ENCODE measurements around the gene FAM193B. TPM values are rescaled to one million over a fixed set of nuclear protein-coding genes. Genes with fewer than 3 reads are reported as not detected.
"Not testable (repeated sequence)": the region's sequence is repeated elsewhere in the genome, so short reads cannot be mapped to it uniquely, and the experiment has no call there.

FAM193B gene
- total RNA-seq, 1 donor from 2014 or later = 79.4 TPM

DNA sequence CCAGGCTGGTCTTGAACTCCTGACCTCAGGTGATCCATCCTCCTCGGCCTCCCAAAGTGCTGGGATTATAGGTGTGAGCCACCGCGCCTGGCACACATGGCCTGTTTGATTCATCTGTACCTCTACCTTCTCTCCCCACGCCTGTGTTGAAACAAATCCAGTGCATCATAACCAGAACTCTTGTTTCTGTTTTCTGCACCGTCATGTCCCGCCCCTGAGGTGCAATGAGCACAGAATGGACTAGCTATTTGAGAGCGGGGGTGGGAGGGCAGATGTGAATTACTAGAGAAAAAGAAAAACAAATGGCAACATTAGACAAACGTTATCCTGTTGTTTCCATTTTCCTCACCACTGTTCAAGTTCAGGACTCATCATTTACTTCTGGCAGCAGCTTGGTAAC is 10.7 kb upstream of the FAM193B start:
- no peaks in the 10 kb centered on the region for H3K9me3 Mint-ChIP-seq
- no peaks in the 10 kb centered on the region for H3K36me3 Mint-ChIP-seq (ENCODE audit: low read depth)
- peaks cover 4% of the 10 kb centered on the region for H3K4me1 Mint-ChIP-seq (ENCODE audit: low read depth)
- intact Hi-C loops (cut with micrococcal nuclease) = no loop called here
- H3K4me3 Mint-ChIP-seq = no peak overlapping the region
- DNase-seq (ENCODE audit: low spot score) = no peak
- no peak overlapping the region for H3K27ac Mint-ChIP-seq
- peaks cover 5% of the 10 kb centered on the region for H3K27me3 Mint-ChIP-seq (ENCODE audit: insufficient read depth)

DNA sequence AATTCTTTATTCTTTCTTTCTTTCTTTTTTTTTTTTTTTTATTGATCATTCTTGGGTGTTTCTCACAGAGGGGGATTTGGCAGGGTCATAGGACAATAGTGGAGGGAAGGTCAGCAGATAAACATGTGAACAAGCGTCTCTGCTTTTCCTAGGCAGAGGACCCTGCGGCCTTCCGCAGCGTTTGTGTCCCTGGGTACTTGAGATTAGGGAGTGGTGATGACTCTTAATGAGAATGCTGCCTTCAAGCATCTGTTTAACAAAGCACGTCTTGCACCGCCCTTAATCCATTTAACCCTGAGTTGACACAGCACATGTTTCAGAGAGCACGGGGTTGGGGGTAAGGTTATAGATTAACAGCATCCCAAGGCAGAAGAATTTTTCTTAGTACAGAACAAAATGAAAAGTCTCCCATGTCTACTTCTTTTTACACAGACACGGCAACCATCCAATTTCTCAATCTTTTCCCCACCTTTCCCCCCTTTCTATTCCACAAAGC is 5.1 kb upstream of the FAM193B start:
- H3K9me3 Mint-ChIP-seq; H3K27ac Mint-ChIP-seq; H3K36me3 Mint-ChIP-seq (ENCODE audit: low read depth); H3K4me3 Mint-ChIP-seq; H3K27me3 Mint-ChIP-seq (ENCODE audit: insufficient read depth); DNase-seq (ENCODE audit: low spot score): not testable (repeated sequence)
- H3K4me1 Mint-ChIP-seq (ENCODE audit: low read depth) = peaks cover 16% of the 10 kb centered on the region
- intact Hi-C loops (cut with micrococcal nuclease) = loop anchor here (10.0 kb wide), 1 partner anchor 1175 kb away; the partner anchor contains the start of genes HIGD2A and NOP16

DNA sequence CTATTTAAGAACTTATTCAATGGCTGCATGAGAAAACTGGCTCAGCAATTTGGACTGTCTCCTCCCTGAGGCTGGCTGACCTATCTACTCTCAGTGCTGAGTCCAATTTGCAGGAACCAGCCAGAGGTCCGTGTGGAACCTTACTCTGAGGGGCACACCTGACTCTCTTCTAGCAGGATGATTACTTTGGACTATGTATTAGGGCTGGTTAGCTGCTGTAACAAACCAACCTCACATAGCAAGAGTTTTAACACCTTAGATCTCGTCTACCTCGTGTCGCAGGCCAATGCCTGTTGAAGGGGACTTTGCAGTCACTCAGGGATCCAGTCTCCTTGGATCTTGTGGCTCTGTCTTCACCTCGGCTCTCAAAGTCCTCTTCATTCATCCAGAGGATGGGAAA is 3.4 kb upstream of the FAM193B start:
- intact Hi-C loops (cut with micrococcal nuclease) = loop anchor here (10.0 kb wide), 1 partner anchor 1173 kb away; the partner anchor contains the start of genes HIGD2A and NOP16
- H3K4me3 Mint-ChIP-seq = no peak overlapping the region
- no peaks in the 10 kb centered on the region for H3K27me3 Mint-ChIP-seq (ENCODE audit: insufficient read depth)
- no peak for DNase-seq (ENCODE audit: low spot score)
- peaks cover 25% of the 10 kb centered on the region for H3K4me1 Mint-ChIP-seq (ENCODE audit: low read depth)
- no peaks in the 10 kb centered on the region for H3K36me3 Mint-ChIP-seq (ENCODE audit: low read depth)
- H3K27ac Mint-ChIP-seq = no peak overlapping the region
- H3K9me3 Mint-ChIP-seq = no peaks in the 10 kb centered on the region

DNA sequence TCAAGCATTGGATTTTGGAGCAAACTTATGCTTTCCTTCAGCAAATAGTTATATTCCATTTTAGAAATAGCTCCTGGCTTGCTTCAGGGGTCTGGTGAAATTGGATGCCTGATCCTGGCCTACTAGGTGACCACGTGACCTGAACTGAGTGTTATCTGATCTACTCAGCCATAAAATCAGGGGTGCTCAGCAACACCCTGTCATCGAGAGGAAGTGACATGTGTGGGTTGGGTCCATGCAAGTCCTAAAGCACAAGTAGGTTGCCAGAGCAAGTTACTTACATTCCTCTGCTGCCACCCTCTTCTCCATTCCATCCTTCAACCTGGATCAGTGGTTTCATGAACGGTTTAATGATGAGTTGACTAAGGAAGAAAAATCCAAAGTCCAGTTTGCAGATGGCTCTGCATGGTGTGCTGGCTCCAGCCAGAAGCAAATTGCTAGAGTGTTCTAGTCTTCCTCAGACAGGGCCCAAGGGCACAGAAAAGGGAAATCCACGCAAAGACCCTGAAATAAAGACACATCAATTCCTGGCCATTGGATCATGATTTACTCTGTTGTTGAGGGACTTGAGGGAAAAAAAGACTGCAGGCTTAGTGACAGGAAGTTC is 2.8 kb upstream of the FAM193B start:
- H3K27me3 Mint-ChIP-seq (ENCODE audit: insufficient read depth) = no peaks in the 10 kb centered on the region
- intact Hi-C loops (cut with micrococcal nuclease) = loop anchor here (10.0 kb wide), 1 partner anchor 1172 kb away; the partner anchor contains the start of genes HIGD2A and NOP16
- H3K4me1 Mint-ChIP-seq (ENCODE audit: low read depth) = peaks cover 31% of the 10 kb centered on the region
- DNase-seq (ENCODE audit: low spot score) = peak; percentile 10
- H3K27ac Mint-ChIP-seq = no peak overlapping the region
- no peak overlapping the region for H3K4me3 Mint-ChIP-seq
- H3K9me3 Mint-ChIP-seq = no peaks in the 10 kb centered on the region
- H3K36me3 Mint-ChIP-seq (ENCODE audit: low read depth) = peaks cover 2% of the 10 kb centered on the region

DNA sequence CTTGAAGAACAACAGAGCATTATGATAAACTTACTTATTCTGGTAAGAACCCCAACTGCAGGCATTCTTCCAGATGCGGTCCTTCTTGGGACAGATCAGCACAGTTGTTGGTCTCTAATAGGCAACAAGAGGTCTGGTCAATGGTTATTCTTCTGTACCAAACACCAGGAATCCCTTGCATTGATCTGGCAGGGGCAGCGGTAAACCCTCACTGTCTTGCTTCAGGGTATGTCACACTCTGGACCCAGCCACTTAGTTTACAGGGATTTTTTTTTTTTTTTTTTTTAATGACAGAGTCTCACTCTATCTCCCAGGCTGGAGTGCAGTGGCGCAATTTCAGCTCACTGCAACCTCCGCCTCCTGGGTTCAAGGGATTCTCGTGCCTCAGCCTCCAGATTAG is 1.3 kb upstream of the FAM193B start:
- DNase-seq (ENCODE audit: low spot score) = no peak
- Mint-ChIP-seq H3K27me3 (ENCODE audit: insufficient read depth) (no peaks in the 10 kb centered on the region), H3K4me1 (ENCODE audit: low read depth) (peaks cover 37% of the 10 kb centered on the region), H3K9me3 (no peaks in the 10 kb centered on the region), H3K36me3 (ENCODE audit: low read depth) (peaks cover 8% of the 10 kb centered on the region), H3K27ac (no peak overlapping the region), H3K4me3 (no peak overlapping the region)
- intact Hi-C loops (cut with micrococcal nuclease) = loop anchor here (2.0 to 10.0 kb wide), 2 partner anchors 45 to 1171 kb away; partner anchors contain the start of genes B4GALT7, HIGD2A and NOP16

DNA sequence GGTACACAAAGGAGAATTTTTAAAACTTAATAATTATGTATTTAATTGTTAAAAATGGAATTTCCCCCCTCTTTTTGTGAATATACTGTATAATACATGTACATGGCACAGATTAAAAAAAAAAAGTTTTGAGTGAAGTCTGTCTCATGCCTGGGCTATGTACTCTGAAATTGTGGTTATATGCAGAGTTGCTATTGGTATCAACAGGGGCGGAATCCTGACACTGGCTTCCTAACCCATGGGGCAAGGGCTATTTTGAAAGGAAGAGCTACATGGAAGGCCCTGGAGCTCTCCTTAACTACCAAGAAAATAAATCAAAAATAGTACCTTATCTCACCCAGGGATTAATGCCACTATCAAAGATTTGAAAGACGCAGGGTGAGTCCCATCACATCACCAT is 865 bp upstream of the FAM193B start:
- no peak for DNase-seq (ENCODE audit: low spot score)
- Mint-ChIP-seq H3K27me3 (ENCODE audit: insufficient read depth) (no peaks in the 10 kb centered on the region), H3K27ac (no peak overlapping the region), H3K9me3 (no peaks in the 10 kb centered on the region), H3K4me1 (ENCODE audit: low read depth) (peaks cover 37% of the 10 kb centered on the region), H3K36me3 (ENCODE audit: low read depth) (peaks cover 9% of the 10 kb centered on the region), H3K4me3 (peak overlapping the region; percentile 88)
- intact Hi-C loops (cut with micrococcal nuclease) = loop anchor here (2.0 to 10.0 kb wide), 2 partner anchors 46 to 1170 kb away; partner anchors contain the start of genes B4GALT7, HIGD2A and NOP16

DNA sequence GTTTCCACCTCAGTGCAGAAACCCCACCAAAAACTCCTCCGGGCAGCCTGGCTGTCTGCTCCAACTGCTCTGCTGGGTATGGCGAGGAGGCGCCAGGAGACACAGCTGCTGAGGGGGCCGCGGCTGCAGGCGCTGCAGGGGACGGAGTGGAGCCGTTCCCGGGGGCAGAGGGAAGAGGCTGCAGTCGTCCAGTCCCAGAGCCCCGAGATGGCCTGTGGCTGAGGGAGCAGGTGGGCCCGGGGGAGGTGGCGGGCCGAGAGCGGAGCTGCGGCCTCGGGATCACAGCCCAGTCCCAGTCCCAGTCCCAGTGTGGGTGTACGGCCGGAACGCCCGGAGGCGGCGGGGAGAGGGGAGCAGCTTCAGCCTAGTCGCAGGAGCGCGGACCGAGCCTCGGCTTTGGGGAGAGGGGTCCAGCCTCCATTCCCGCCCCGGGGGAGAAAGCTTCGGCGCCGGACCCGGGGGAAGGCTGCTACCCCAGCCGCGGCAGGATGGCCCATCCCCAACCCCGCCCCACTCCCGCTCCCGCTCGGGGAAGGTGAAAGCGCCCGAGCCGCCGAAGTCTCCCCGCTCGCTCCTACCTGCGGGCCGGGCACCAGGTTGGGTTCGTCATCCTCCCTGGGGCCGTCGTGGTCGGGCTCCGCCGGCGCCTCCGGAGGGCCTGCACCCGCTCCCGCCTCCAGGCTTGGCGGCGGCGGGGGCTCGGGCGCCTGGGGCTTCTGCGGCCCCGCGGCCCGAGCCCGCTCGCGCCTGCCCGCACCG is 513 bp downstream of the FAM193B start:
- Mint-ChIP-seq H3K9me3 (no peaks in the 10 kb centered on the region), H3K27me3 (ENCODE audit: insufficient read depth) (no peaks in the 10 kb centered on the region), H3K27ac (peak overlapping the region; percentile 23), H3K36me3 (ENCODE audit: low read depth) (peaks cover 13% of the 10 kb centered on the region), H3K4me3 (peak overlapping the region; percentile 81), H3K4me1 (ENCODE audit: low read depth) (peaks cover 37% of the 10 kb centered on the region)
- intact Hi-C loops (cut with micrococcal nuclease) = loop anchor here (1.0 to 10.0 kb wide), 5 partner anchors 37 to 1169 kb away; partner anchors contain the start of genes B4GALT7, HIGD2A, NOP16 and PDLIM7
- DNase-seq (ENCODE audit: low spot score) = peak; percentile 31

DNA sequence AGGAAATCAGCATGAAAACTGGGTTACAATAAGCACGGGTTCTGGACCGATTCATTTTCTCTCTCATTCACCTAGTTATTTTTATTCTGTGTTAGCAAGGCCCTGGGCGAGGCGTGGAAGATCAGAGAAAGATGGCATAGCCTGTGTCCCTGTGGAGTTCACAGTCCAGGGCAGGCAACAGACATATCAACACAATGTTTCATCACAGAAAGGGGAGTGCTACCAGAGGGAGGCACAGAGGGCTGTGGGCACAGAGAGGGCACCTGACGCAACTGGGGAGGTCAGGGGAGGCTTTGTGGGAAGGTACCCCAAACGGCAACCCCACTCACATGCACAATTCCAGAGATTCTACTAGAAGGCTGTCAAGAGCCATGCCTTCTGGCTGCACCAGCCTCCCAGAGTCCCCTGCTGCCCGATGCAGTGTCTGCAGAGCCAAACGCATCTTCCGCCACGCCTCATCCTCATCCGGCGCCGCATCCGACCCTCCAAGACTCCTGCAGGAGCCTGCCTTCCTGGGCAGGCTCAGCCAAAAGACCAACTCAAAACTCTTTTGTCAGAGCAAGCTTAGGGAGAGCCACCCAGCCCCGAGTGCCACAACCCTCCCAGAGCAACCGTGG is 1.4 kb downstream of the FAM193B start:
- H3K36me3 Mint-ChIP-seq (ENCODE audit: low read depth) = peaks cover 14% of the 10 kb centered on the region
- no peaks in the 10 kb centered on the region for H3K9me3 Mint-ChIP-seq
- peaks cover 41% of the 10 kb centered on the region for H3K4me1 Mint-ChIP-seq (ENCODE audit: low read depth)
- H3K27me3 Mint-ChIP-seq (ENCODE audit: insufficient read depth) = no peaks in the 10 kb centered on the region
- peak overlapping the region; percentile 81 for H3K4me3 Mint-ChIP-seq
- H3K27ac Mint-ChIP-seq = no peak overlapping the region
- intact Hi-C loops (cut with micrococcal nuclease) = loop anchor here (10.0 kb wide), 1 partner anchor 1168 kb away; the partner anchor contains the start of genes HIGD2A and NOP16
- DNase-seq (ENCODE audit: low spot score) = no peak

DNA sequence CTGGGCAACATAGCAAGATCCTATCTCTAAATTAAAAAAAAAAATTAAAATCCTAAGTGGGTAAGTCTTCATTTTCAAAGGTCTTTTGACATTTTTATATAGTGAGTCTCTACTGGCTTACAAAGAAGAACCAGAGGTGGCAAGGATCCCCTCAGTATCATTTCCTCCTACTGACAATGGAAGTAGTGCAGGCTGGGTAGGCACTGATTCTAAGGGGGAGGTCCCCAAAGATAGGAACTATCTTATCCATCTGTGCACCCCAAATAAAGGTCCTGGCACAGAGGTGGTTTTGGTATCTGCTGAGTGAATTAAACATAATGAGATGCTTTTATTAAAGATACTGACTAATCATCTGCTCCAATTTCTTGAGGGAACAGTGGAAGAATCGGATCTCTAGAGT is 4.2 kb downstream of the FAM193B start:
- no peak for DNase-seq (ENCODE audit: low spot score)
- H3K36me3 Mint-ChIP-seq (ENCODE audit: low read depth) = peaks cover 22% of the 10 kb centered on the region
- no peak overlapping the region for H3K4me3 Mint-ChIP-seq
- H3K27me3 Mint-ChIP-seq (ENCODE audit: insufficient read depth) = no peaks in the 10 kb centered on the region
- H3K9me3 Mint-ChIP-seq = no peaks in the 10 kb centered on the region
- intact Hi-C loops (cut with micrococcal nuclease) = loop anchor here (10.0 kb wide), 1 partner anchor 1165 kb away; the partner anchor contains the start of genes HIGD2A and NOP16
- peaks cover 37% of the 10 kb centered on the region for H3K4me1 Mint-ChIP-seq (ENCODE audit: low read depth)
- H3K27ac Mint-ChIP-seq = no peak overlapping the region

DNA sequence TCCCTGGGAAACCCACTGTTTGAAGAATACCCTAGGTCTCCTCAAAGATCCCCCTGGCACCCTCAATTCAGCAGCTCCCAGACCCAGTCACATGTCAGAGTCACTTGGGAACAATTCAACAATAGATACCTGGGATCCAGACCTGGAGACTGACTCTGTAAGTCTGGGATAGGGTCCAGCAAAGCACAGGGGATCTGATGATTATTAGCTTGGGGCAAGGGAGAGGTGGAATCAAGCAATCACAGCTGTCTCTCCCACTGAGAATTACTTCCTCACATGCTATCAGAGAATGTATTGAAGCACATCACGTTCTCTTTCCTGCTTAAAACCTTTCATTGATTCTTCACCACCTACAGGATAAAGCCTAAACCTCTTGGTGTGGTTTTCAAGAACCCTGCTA is 5.9 kb downstream of the FAM193B start:
- Mint-ChIP-seq H3K9me3 (no peaks in the 10 kb centered on the region), H3K4me1 (ENCODE audit: low read depth) (peaks cover 29% of the 10 kb centered on the region), H3K36me3 (ENCODE audit: low read depth) (peaks cover 22% of the 10 kb centered on the region), H3K27ac (no peak overlapping the region), H3K4me3 (no peak overlapping the region), H3K27me3 (ENCODE audit: insufficient read depth) (no peaks in the 10 kb centered on the region)
- DNase-seq (ENCODE audit: low spot score) = no peak
- intact Hi-C loops (cut with micrococcal nuclease) = no loop called here

DNA sequence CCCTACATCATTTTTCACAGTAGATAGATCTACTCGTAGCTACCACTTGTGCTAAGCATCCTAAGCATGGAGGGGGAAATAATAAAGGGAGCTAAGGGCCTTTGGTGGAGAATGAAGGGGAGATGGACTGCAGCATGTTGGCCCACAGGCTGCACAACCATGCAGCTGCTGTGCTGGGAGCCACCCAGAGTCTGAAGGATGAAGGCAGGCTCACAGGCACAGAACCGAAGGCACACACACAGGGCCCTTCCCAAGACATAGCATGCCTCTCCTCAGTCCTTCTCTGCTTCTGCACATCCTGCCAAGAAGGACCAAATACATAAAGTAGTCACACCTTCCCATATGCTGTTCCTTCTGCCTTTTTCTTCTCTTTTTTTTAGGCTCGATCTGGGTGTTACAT is 6.6 kb downstream of the FAM193B start:
- Mint-ChIP-seq H3K9me3 (no peaks in the 10 kb centered on the region), H3K27ac (no peak overlapping the region), H3K4me3 (no peak overlapping the region), H3K36me3 (ENCODE audit: low read depth) (peaks cover 23% of the 10 kb centered on the region), H3K4me1 (ENCODE audit: low read depth) (peaks cover 26% of the 10 kb centered on the region), H3K27me3 (ENCODE audit: insufficient read depth) (no peaks in the 10 kb centered on the region)
- no peak for DNase-seq (ENCODE audit: low spot score)
- intact Hi-C loops (cut with micrococcal nuclease) = no loop called here

DNA sequence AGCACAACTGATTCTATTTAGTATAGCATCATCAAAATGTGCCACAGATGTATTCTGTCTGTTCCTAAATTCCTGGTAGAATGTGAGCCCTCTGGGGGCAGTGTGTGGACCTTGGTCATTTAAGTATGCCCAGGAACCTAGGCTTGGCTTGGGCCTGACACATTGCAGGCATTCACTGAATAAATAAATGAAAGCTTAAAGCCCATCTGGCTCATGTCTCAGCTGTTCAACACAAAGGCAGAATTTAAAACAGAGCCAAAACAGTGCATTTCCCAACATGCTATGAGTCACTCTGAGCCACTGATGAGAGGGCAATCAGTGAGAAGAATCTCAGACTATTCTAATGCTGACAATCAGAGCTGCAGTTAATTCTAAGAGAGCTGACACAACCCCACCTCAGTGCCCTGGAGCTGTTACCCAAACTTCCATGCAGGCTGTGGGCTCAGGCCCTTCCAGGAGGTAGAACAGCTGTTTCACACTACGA is 8.1 kb downstream of the FAM193B start:
- Mint-ChIP-seq H3K4me3 (no peak overlapping the region), H3K27ac (no peak overlapping the region)
- intact Hi-C loops (cut with micrococcal nuclease) = no loop called here

More for the DNA sequence above, 8.1 kb downstream of the FAM193B start:
- no peak for DNase-seq (ENCODE audit: low spot score)
- H3K9me3 Mint-ChIP-seq = no peaks in the 10 kb centered on the region
- H3K36me3 Mint-ChIP-seq (ENCODE audit: low read depth) = peaks cover 21% of the 10 kb centered on the region
- peaks cover 17% of the 10 kb centered on the region for H3K4me1 Mint-ChIP-seq (ENCODE audit: low read depth)
- H3K27me3 Mint-ChIP-seq (ENCODE audit: insufficient read depth) = no peaks in the 10 kb centered on the region

All from activated T-helper 1 cell treated with anti-CD3 and anti-CD28 coated beads, Interleukin-12 subunit alpha, Interleukin-12 subunit beta, Interleukin-2, Interleukin-4 antibody, amounts not matched to agents 30 ng/mL and 10 ng/mL and 1 ng/mL, durations not matched to agents 14 hours and 24 hours and 36 hours (primary cell).